ENCODE results near the gene STOML3. TPM values are rescaled to one million over a fixed set of nuclear protein-coding genes. Genes with fewer than 3 reads are reported as not detected.

STOML3 gene
- total RNA-seq, 1 experiment from 2014 or later, result not detected

GRCh38 chr13:38950987-38951386, 39.6 kb downstream of the STOML3 start:
- CTCF ChIA-PET, result no interaction called here
- H3K4me3 ChIP-seq (ENCODE audit: low read depth in 2 of 2, low read length in 2 of 2), result no peak overlapping the region
- in situ Hi-C loops (cut with HindIII; ENCODE audit: low pct_unique_long_range_greater_than_20kb, low sequenced_read_pairs) (no loop called here), intact Hi-C loops (cut with micrococcal nuclease; ENCODE audit: unreplicated experiment) (no loop called here)
- DNase-seq (ENCODE audit: low read depth, low spot score) (no peak), ATAC-seq (no peak)
- no peaks in the 10 kb centered on the region for H3K4me1 ChIP-seq (ENCODE audit: control insufficient read depth, insufficient read depth, low read length)
- no peak overlapping the region for H3K27ac ChIP-seq (ENCODE audit: low read length)
- TF ChIP-seq, protein P1, sequence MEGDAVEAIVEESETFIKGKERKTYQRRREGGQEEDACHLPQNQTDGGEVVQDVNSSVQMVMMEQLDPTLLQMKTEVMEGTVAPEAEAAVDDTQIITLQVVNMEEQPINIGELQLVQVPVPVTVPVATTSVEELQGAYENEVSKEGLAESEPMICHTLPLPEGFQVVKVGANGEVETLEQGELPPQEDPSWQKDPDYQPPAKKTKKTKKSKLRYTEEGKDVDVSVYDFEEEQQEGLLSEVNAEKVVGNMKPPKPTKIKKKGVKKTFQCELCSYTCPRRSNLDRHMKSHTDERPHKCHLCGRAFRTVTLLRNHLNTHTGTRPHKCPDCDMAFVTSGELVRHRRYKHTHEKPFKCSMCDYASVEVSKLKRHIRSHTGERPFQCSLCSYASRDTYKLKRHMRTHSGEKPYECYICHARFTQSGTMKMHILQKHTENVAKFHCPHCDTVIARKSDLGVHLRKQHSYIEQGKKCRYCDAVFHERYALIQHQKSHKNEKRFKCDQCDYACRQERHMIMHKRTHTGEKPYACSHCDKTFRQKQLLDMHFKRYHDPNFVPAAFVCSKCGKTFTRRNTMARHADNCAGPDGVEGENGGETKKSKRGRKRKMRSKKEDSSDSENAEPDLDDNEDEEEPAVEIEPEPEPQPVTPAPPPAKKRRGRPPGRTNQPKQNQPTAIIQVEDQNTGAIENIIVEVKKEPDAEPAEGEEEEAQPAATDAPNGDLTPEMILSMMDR (IDR thresholded peaks at IDR 0.05), result no peak
- TF ChIP-seq, protein P2, sequence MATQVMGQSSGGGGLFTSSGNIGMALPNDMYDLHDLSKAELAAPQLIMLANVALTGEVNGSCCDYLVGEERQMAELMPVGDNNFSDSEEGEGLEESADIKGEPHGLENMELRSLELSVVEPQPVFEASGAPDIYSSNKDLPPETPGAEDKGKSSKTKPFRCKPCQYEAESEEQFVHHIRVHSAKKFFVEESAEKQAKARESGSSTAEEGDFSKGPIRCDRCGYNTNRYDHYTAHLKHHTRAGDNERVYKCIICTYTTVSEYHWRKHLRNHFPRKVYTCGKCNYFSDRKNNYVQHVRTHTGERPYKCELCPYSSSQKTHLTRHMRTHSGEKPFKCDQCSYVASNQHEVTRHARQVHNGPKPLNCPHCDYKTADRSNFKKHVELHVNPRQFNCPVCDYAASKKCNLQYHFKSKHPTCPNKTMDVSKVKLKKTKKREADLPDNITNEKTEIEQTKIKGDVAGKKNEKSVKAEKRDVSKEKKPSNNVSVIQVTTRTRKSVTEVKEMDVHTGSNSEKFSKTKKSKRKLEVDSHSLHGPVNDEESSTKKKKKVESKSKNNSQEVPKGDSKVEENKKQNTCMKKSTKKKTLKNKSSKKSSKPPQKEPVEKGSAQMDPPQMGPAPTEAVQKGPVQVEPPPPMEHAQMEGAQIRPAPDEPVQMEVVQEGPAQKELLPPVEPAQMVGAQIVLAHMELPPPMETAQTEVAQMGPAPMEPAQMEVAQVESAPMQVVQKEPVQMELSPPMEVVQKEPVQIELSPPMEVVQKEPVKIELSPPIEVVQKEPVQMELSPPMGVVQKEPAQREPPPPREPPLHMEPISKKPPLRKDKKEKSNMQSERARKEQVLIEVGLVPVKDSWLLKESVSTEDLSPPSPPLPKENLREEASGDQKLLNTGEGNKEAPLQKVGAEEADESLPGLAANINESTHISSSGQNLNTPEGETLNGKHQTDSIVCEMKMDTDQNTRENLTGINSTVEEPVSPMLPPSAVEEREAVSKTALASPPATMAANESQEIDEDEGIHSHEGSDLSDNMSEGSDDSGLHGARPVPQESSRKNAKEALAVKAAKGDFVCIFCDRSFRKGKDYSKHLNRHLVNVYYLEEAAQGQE (IDR thresholded peaks at IDR 0.05; ENCODE audit: insufficient read depth in 1 of 2, low read depth in 2 of 2, low read length in 1 of 2), result no peak
- TF ChIP-seq TCF7L2 (IDR thresholded peaks at IDR 0.05; ENCODE audit: low read depth, low read length) (no peak), SIN3A (IDR thresholded peaks at IDR 0.05; ENCODE audit: borderline replicate concordance, insufficient read depth, low read depth, low read length) (no peak), POLR2AphosphoS5 (IDR thresholded peaks at IDR 0.05; ENCODE audit: low read depth, low read length) (no peak)
- BruUV-seq (replicated peaks), result no TSS peak
- POLR2A ChIA-PET, result no interaction called here
- H3K36me3 ChIP-seq (ENCODE audit: control insufficient read depth, insufficient read depth, low read length), result no peaks in the 10 kb centered on the region
- no peaks in the 10 kb centered on the region for H3K9me3 ChIP-seq (ENCODE audit: control insufficient read depth, insufficient read depth, low read depth, low read length)
- no peaks in the 10 kb centered on the region for H3K27me3 ChIP-seq (ENCODE audit: control insufficient read depth, insufficient read depth, low read length)

DNA sequence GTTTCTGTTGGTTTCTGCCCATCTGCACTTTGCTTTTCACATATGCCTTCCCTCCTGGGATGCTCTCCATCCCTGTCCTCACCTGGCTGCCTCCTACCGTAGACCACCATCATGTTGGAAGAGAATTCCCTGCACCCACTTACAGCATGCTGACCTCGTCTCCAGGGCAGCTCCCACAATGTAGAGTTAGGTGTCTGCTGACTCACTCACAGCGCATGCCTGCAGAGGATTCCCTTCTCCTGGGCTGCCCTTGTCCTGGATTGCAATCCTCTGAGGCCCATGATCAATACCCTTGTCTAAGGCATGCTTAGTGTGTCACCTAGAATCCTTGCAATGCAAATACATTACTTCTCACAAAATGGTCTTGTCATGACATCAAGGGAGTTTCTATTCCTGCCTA, 43.6 kb downstream of the STOML3 start:
- in situ Hi-C loops (cut with HindIII; ENCODE audit: low pct_unique_long_range_greater_than_20kb, low sequenced_read_pairs), result no loop called here
- Histone ChIP-seq H3K27ac (ENCODE audit: low read length) (no peak overlapping the region), H3K27me3 (ENCODE audit: control insufficient read depth, insufficient read depth, low read length) (no peaks in the 10 kb centered on the region), H3K36me3 (ENCODE audit: control insufficient read depth, insufficient read depth, low read length) (no peaks in the 10 kb centered on the region), H3K4me1 (ENCODE audit: control insufficient read depth, insufficient read depth, low read length) (no peaks in the 10 kb centered on the region), H3K4me3 (ENCODE audit: low read depth in 2 of 2, low read length in 2 of 2) (no peak overlapping the region), H3K9me3 (ENCODE audit: control insufficient read depth, insufficient read depth, low read depth, low read length) (no peaks in the 10 kb centered on the region)
- TF ChIP-seq, protein P2 (IDR thresholded peaks at IDR 0.05; ENCODE audit: insufficient read depth in 1 of 2, low read depth in 2 of 2, low read length in 1 of 2), result no peak
- no peak for TF ChIP-seq TCF7L2 (IDR thresholded peaks at IDR 0.05; ENCODE audit: low read depth, low read length)
- TF ChIP-seq, protein P1 (IDR thresholded peaks at IDR 0.05), result no peak
- no peak for TF ChIP-seq SIN3A (IDR thresholded peaks at IDR 0.05; ENCODE audit: borderline replicate concordance, insufficient read depth, low read depth, low read length)
- TF ChIP-seq POLR2AphosphoS5 (IDR thresholded peaks at IDR 0.05; ENCODE audit: low read depth, low read length), result no peak
- ChIA-PET POLR2A (no interaction called here), CTCF (no interaction called here)
- no TSS peak for BruUV-seq (replicated peaks)
- no peak for DNase-seq (ENCODE audit: low read depth, low spot score)
- intact Hi-C loops (cut with micrococcal nuclease; ENCODE audit: unreplicated experiment), result no loop called here
- no peak for ATAC-seq
